ENCODE data around the gene SPTLC2. TPM values are rescaled to one million over a fixed set of nuclear protein-coding genes. Genes with fewer than 3 reads are reported as not detected.

SPTLC2 gene
- total RNA-seq, 1 donor from 2014 or later = 33.0 TPM

DNA sequence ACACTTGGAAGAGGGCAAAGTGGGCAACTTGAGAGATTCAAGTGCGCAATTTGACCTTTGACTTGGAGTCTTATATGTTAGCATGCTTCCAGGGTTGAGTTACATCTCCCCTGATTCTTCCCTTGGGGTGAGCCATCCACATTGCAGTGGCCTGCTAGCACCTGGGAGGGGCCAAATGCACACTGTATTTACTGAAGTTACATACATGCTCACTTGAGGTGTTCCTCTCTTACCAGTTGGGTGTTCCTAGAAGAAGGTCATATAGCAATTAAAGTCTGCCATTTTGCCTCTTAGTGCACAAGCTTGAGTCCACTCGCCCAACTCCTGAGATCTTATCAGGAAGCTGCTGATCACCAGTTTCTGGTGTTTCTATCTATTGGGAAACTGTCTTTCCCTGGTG lies 13.7 kb upstream of the SPTLC2 start:
- no peaks in the 10 kb centered on the region for H3K36me3 ChIP-seq (ENCODE audit: control insufficient read depth, insufficient read depth, low read length)
- TF ChIP-seq, protein P1, sequence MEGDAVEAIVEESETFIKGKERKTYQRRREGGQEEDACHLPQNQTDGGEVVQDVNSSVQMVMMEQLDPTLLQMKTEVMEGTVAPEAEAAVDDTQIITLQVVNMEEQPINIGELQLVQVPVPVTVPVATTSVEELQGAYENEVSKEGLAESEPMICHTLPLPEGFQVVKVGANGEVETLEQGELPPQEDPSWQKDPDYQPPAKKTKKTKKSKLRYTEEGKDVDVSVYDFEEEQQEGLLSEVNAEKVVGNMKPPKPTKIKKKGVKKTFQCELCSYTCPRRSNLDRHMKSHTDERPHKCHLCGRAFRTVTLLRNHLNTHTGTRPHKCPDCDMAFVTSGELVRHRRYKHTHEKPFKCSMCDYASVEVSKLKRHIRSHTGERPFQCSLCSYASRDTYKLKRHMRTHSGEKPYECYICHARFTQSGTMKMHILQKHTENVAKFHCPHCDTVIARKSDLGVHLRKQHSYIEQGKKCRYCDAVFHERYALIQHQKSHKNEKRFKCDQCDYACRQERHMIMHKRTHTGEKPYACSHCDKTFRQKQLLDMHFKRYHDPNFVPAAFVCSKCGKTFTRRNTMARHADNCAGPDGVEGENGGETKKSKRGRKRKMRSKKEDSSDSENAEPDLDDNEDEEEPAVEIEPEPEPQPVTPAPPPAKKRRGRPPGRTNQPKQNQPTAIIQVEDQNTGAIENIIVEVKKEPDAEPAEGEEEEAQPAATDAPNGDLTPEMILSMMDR (IDR thresholded peaks at IDR 0.05; ENCODE audit: insufficient read depth, low read length, poor library complexity, severe bottlenecking) = no peak
- no peaks in the 10 kb centered on the region for H3K27me3 ChIP-seq (ENCODE audit: control insufficient read depth, insufficient read depth, low read length)
- no peak for DNase-seq (ENCODE audit: low read depth)
- no peak overlapping the region for H3K4me3 ChIP-seq (ENCODE audit: low read depth, low read length)

DNA sequence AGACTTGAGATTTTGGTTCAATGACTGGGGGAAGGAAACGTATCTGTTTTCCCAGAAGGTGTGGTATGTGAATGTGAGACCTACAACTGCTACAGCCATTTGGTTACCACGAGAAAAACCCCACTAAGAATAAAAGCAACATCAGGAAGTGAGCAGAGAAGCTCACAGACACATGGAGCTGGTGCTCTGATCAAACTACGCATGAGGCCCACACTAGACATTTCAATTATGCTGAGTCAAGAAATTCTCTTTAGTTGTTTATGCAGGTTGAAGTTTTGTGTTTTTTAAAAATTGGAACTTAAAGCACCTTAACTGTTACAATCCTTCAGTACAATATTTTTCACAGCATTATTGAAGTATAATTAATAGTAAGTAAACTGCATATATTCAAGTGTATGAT lies 8.9 kb upstream of the SPTLC2 start:
- DNase-seq (ENCODE audit: low read depth) = no peak
- TF ChIP-seq, protein P1 (IDR thresholded peaks at IDR 0.05; ENCODE audit: insufficient read depth, low read length, poor library complexity, severe bottlenecking) = no peak
- H3K36me3 ChIP-seq (ENCODE audit: control insufficient read depth, insufficient read depth, low read length) = no peaks in the 10 kb centered on the region
- no peaks in the 10 kb centered on the region for H3K27me3 ChIP-seq (ENCODE audit: control insufficient read depth, insufficient read depth, low read length)
- H3K4me3 ChIP-seq (ENCODE audit: low read depth, low read length) = no peak overlapping the region

DNA sequence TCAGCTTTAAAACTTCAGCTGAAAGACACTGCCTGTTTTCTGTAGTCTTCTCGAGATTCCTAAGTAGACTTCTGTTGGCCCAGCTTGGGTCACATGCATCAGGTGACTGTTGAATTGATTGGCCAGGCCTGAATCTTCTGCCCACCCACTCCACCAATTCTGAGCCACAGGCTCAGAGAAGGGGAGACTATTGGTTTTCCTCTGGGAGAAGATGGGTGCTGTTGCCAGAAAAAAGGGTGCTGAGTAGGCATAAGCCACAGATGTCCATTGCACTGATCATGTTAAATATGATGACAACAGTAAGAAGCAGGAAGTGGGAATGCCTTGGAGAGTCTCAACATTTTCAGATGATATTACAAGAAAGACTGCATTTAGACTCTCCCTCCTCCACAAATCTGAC lies 6.8 kb upstream of the SPTLC2 start:
- H3K4me3 ChIP-seq (ENCODE audit: low read depth, low read length) = no peak overlapping the region
- no peak for DNase-seq (ENCODE audit: low read depth)
- H3K27me3 ChIP-seq (ENCODE audit: control insufficient read depth, insufficient read depth, low read length) = no peaks in the 10 kb centered on the region
- no peaks in the 10 kb centered on the region for H3K36me3 ChIP-seq (ENCODE audit: control insufficient read depth, insufficient read depth, low read length)
- TF ChIP-seq, protein P1 (IDR thresholded peaks at IDR 0.05; ENCODE audit: insufficient read depth, low read length, poor library complexity, severe bottlenecking) = no peak

DNA sequence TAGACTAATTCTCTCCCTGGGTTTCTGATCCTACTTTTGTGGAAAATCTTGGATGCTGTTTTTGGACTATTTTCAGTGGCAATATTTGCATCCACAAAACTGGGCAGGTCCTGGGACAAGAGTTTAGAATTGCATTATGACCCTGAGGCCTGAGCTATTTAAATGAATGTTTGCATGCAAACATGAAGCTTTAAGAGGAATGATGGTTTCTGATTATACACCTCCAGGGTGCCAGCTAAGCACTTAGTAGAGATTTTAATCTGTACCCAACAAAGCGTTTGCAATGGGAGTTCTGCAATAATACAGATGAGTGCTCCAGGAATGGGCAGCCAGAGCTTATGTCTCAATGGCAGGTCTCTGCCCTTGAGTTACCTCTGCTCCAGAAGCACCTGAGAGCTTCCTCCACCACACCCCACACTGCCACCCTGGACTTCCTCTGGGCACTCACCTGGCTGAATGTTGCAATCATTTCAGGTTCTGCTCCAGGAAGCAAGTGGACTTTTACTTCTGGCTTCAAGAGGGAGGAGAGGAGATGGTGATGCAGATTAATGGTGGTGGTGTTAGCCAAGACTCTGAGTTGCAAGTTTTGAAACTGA lies 6.0 kb upstream of the SPTLC2 start:
- DNase-seq (ENCODE audit: low read depth) = peak; percentile 26
- H3K27me3 ChIP-seq (ENCODE audit: control insufficient read depth, insufficient read depth, low read length) = no peaks in the 10 kb centered on the region
- H3K4me3 ChIP-seq (ENCODE audit: low read depth, low read length) = no peak overlapping the region
- TF ChIP-seq, protein P1 (IDR thresholded peaks at IDR 0.05; ENCODE audit: insufficient read depth, low read length, poor library complexity, severe bottlenecking) = no peak
- H3K36me3 ChIP-seq (ENCODE audit: control insufficient read depth, insufficient read depth, low read length) = no peaks in the 10 kb centered on the region

DNA sequence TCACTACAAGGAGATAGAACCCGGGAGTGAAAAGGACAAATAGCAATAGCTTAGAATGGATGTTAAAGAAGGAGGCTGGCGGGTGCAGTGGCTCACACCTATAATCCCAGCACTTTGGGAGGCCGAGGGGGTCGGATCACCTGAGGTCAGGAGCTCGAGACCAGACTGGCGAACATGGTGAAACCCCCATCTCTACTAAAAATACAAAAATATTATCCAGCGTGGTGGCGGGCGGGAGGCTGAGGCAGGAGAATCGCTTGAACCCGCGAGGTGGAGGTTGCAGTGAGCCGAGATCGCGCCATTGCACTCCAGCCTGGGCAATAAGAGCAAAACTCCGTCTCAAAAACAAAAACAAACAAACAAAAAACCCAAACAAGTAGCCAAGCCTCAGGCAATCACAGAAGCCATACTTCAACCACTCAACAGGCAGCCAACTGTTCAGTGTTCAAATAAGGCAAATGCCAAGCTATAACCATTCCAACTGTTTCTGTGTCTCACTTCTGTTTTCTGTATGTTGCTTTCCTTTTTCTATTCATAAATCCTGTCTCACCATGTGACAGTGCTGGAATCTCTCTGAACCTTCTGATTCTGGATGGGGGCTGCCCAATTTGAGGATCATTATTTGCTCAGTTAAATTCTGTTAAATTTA lies 3.9 kb upstream of the SPTLC2 start:
- Histone ChIP-seq H3K36me3 (ENCODE audit: control insufficient read depth, insufficient read depth, low read length) (no peaks in the 10 kb centered on the region), H3K4me3 (ENCODE audit: low read depth, low read length) (no peak overlapping the region), H3K27me3 (ENCODE audit: control insufficient read depth, insufficient read depth, low read length) (no peaks in the 10 kb centered on the region)
- TF ChIP-seq, protein P1 (IDR thresholded peaks at IDR 0.05; ENCODE audit: insufficient read depth, low read length, poor library complexity, severe bottlenecking) = no peak
- no peak for DNase-seq (ENCODE audit: low read depth)

Data from kidney epithelial cell (primary cell).